ENCODE measurements around the gene IRF2BP1.

IRF2BP1 gene

DNA sequence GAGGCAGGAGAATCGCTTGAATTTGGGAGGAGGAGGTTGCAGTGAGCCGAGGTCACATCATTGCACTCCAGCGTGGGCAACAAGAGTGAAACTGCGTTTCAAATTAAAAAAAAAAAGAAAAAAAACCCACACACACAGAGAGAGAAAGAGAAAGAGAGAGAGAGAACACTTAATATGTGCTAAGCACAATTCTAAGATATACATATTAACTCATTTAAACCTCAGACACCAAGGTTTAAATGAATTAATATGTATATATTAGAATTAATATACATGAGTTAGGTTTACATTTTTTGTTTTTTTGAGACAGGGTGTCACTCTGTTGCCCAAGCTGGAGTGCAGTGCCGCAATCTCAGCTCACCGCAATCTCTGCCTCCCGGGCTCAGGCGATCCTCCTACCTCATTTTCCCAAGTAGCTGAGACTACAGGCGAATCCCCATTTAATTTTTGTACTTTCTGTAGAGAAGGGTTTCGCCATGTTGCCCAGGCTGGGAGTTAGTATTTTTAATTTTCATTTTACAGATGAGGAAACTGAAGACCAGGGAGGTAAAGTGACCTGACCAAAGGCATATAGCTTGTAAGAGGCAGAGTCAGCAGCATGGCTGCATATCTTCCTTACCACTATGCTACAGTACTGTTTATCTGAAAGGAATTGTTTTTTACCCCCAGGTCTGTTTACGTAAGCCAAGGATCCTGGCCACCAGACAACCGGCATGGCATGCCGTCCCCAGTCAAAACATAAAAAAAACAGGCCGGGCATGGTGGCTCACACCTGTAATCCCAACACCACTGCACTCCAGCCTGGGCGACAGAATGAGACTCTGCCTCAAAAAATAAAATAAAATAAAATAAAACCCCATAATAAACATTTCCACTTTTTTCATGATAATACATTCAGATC, 25.3 kb downstream of the IRF2BP1 start:
- no peak for DNase-seq

DNA sequence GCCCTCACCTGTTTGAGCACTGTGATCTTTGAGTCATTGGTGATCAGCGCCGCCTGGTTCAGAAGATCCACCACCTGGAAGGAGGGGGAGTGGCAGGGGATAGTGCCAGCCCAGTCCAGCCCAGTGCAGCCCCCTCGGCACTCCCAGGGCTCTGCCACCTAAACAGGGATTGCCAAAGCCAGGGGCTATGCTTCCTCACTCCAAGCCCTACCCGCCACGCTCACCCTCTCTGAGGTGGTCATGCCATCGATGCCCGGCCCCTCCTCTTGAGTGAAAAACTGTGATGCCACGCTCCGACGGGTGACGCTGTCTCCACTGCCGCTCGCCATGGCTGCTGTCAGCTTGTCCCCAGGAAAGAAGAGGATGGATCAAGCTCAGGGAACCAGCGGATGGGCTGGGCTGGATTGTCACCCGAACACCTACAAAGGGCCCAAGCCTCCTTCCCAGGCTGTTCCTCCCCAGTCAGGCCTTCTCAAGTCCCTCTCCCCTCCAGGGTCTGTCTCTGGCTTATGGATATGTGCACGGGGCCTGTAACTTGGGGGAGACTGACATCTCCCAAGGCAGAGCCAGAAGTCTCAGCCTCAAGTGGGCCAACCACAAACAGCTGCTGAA, 31.7 kb downstream of the IRF2BP1 start:
- no peak for DNase-seq

DNA sequence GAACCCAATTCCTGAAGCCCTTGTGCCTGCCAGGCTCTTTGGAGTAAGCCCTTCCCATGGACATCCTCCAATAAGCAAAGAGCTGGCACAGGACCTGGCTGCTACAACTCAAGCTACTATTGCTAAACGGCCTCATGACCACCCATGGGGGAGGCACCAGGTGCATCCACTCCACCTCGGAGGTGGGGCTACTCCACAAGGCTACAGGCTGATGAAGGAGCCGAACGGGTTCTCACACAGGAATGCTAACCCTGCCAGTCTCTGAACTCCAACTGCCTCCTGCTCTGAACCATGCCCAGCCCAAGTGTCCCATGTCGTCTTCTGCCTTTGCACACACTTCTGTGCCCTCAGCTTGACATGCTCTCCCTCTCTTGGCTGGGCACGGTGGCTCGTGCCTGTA, 33.0 kb downstream of the IRF2BP1 start:
- no peak for DNase-seq

DNA sequence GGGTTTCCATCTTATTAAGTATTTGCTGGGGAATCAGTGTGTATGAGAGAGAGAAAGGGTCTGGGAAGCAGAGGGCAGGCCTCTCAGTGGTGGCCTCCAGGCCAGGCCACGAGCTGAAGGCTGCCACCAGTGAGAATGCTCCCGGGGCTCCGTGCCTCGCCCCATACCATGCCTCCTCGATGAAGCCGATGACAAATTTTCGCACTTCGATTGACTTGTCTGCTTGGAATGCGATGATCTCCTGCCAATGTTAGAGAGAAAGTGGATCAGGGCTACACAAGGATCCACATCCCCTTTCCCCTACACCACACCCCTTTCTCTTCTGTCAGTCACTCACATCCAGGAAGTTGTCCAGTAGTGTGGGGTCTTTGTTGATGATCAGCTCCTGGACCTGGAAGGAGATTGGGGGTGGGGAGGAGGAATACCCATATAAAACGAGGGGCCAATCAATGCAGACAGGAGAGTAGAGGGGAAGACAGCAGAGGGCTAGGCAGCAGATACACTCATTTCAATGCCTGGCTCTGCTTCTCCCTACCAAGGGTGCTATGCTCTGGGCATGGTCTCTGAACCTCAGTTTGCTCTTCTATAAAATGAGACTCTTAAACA, 33.7 kb downstream of the IRF2BP1 start:
- DNase-seq = no peak

DNA sequence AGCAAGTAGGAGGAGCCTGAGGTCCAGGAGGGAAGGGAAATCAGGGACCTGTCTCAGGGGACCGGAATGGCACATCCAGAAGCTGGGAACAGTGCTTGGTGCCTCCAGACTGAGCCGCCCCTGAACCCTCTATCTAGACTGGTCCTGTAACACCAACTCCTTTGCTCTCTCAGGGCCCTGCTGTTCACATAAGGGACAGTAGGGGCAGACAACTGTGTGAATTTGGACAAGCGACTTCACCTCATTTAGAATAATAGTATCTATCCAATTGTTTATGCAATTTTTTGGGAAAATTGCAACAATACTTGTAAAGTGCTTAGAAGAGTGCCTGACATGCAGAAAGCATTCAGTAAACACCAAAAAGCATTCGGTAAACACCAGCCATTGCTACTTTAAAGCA, 37.0 kb downstream of the IRF2BP1 start:
- DNase-seq = no peak

DNA sequence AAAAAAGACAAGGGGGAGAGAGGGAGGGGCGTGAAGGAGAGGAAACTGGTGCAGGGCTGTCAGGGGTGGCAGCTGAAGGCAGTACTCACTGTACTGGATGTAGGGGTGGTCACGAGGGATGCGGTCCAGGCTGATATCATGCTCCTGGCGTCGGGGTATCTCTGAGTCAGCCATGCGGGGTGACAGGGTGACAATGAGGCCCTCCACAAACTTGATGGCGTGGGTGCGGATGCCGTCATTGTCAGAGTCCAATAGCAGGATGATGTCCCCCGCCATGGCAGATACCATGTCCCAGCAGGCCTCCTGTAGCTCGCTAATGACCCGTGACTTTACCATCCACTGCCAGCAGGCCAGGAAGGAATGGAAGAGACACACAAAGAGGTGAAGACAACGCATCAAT, 38.3 kb downstream of the IRF2BP1 start:
- no peak for DNase-seq

DNA sequence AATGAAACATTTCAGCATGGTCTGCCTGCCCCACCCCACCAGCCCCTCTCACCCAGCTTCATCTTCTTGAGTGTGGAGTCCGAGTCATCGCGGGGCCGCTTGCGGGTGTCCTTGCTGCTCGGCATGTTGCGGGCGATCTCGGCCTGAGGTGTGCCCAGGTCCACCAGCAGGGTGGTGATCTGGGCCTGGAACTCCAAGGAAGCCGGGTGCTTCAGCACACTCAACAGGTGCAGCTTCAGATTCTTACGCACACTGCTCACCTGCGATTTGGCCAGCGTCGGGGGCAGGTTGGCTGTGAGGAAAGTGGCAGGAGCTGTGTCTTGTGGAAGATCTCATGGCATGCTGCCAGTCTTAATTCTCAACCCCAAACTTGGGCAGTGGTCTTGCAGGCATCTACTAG, 43.7 kb downstream of the IRF2BP1 start:
- DNase-seq = no peak

DNA sequence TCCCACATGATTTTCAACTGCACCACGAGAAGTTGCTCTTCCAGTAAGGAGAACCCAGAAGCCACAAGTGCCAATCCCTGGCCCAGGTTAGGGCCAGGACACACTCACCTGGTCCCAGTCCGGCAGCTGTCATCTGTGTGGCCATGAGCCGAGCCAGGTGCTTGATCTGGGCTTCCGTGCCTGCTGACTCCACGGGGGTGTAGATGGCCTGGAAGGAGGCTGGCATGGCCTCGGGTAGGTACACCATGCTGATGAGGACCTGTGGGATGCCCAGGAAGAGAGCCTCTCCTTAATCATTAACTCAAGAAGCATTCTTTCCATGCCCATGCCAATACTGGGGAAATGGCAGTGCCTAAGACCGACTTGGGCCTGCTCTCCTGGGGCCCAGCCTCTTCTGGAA, 51.0 kb downstream of the IRF2BP1 start:
- no peak for DNase-seq

Data from NCI-H1417 treated with DMSO at 0.1 percent for 48 hours (cell line).